Type B pancreatic cell (in vitro differentiated cells): ENCODE results near the gene SMAD3. TPM values are rescaled to one million over a fixed set of nuclear protein-coding genes. Genes with fewer than 3 reads are reported as not detected.

Experiments
- DNase-seq: peaks from one replicate; pipeline ENCODE4 v3.0.0; 2021; ENCODE audit warnings: mixed read lengths; ENCODE audit not compliant: unreplicated experiment; ENCODE audit errors: extremely low spot score
- H3K27ac Mint-ChIP-seq: 2 replicates; pipeline ENCODE4 v1.8.0; 2021; ENCODE audit warnings: mild to moderate bottlenecking, mixed read lengths
- H3K27me3 Mint-ChIP-seq: 2 replicates; pipeline ENCODE4 v1.8.0; 2021; ENCODE audit warnings: mixed read lengths
- H3K36me3 Mint-ChIP-seq: 2 replicates; pipeline ENCODE4 v1.8.0; 2021; ENCODE audit warnings: mixed read lengths
- H3K4me1 Mint-ChIP-seq: one replicate; pipeline ENCODE4 v1.8.0; 2021; ENCODE audit warnings: mixed read lengths; ENCODE audit not compliant: unreplicated experiment
- H3K4me3 Mint-ChIP-seq: 2 replicates; pipeline ENCODE4 v1.8.0; 2021; ENCODE audit warnings: mild to moderate bottlenecking, mixed read lengths
- H3K9me3 Mint-ChIP-seq: 2 replicates; pipeline ENCODE4 v1.8.0; 2021; ENCODE audit warnings: mixed read lengths
- total RNA-seq: library from RNA; stranded (reverse); gene quantifications from 2 replicates; pipeline ENCODE4 v1.2.1, GENCODE V29; 2021; ENCODE audit warnings: low replicate concordance
- TF ChIP-seq, protein P1 (sequence below): fragments of 200-600 bp; sonication (generic); conservative IDR thresholded peaks from 2 replicates; pipeline ENCODE4 v1.5.0; 2021; ENCODE audit warnings: antibody characterized with exemption, mild to moderate bottlenecking

The SMAD3 gene
- total RNA-seq, 1 donor from 2014 or later = 52.0 TPM

DNA sequence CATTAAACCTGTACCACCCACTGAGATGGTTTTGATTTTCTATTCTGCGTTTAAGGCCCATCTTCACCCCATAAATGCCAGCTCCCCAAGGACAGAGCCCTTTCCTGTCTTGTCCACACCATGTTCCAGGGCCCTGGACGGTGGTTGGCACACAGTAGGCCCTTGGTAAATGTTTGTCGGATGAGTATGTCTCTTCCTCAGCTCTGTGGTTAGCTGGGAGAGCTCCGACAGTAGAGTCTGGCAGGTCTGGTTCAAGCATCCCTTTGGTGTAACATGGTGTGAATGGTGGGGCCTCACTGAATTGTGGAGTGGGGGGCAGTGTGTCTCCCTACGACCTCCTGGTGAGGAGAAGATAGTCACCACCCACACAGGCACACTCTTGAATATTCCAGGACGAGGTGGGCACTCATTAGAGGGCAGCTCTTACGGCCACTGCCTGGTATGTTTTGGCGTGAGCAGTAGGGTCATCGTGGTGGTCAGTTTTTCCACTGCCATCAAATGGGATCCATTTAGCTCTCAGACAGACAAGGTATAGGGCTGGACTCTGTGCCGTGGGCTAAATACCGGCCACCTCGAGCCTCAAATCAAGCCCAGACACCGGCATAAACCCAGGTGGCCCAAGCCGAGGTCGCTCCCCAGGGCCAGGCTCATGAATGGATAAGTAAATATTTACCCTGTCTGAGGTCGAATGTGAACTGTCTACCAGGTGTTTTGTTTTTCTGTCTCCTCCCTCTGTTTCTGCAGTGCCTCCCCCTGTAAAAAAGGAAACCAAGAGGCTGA is 61.3 kb downstream of the SMAD3 start:
- Mint-ChIP-seq H3K9me3 (no peaks in the 10 kb centered on the region), H3K4me3 (peak overlapping the region; percentile 8), H3K27ac (peak overlapping the region; percentile 52), H3K36me3 (peaks cover 19% of the 10 kb centered on the region), H3K27me3 (no peaks in the 10 kb centered on the region), H3K4me1 (peaks cover 54% of the 10 kb centered on the region)
- no peak for DNase-seq
- TF ChIP-seq, protein P1, sequence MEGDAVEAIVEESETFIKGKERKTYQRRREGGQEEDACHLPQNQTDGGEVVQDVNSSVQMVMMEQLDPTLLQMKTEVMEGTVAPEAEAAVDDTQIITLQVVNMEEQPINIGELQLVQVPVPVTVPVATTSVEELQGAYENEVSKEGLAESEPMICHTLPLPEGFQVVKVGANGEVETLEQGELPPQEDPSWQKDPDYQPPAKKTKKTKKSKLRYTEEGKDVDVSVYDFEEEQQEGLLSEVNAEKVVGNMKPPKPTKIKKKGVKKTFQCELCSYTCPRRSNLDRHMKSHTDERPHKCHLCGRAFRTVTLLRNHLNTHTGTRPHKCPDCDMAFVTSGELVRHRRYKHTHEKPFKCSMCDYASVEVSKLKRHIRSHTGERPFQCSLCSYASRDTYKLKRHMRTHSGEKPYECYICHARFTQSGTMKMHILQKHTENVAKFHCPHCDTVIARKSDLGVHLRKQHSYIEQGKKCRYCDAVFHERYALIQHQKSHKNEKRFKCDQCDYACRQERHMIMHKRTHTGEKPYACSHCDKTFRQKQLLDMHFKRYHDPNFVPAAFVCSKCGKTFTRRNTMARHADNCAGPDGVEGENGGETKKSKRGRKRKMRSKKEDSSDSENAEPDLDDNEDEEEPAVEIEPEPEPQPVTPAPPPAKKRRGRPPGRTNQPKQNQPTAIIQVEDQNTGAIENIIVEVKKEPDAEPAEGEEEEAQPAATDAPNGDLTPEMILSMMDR = no peak

DNA sequence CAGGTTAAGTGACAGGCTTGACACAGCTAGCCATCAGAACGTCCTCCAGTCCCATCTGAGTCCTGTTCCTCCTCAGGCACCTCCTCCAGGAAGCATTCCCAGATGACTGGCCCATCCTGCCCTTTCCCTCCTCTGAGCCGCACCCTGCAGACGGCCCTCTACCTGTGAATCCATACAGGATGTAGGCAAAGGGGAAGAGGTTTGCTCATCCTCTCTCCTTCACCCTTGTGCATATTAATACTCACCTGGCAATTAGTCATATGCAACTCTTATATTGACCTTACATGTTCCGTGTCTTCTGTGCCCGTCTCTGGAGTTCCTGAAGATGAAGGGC is 61.9 kb downstream of the SMAD3 start:
- H3K4me1 Mint-ChIP-seq = peaks cover 49% of the 10 kb centered on the region

DNA sequence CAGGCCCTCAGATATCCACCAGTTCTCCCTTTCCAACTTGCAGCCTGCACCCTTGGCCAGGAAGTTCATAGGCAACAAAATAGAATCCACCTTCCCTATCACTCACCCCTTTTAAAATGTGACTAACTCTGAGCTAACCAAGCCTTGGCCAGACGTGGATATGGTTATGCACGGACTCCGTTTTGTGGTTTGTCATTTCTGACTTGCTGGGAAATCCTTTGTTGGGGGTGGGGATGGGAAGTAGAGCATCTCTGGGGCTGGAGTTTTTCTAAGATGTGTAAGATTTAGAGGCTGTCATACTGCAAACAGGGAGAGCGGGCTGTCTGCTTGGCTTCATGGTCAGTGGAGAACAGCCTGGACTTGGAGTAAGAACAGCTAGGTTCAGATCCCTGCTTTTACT is 62.6 kb downstream of the SMAD3 start:
- DNase-seq = no peak
- Mint-ChIP-seq H3K27me3 (no peaks in the 10 kb centered on the region), H3K4me3 (no peak overlapping the region), H3K36me3 (peaks cover 19% of the 10 kb centered on the region), H3K27ac (no peak overlapping the region), H3K4me1 (peaks cover 52% of the 10 kb centered on the region), H3K9me3 (no peaks in the 10 kb centered on the region)
- TF ChIP-seq, protein P1 = no peak

More for the DNA sequence above, 61.9 kb downstream of the SMAD3 start:
- Mint-ChIP-seq H3K36me3 (peaks cover 19% of the 10 kb centered on the region), H3K27ac (peak overlapping the region; percentile 52), H3K27me3 (no peaks in the 10 kb centered on the region), H3K9me3 (no peaks in the 10 kb centered on the region), H3K4me3 (peak overlapping the region; percentile 8)
- no peak for DNase-seq
- TF ChIP-seq, protein P1 = no peak

DNA sequence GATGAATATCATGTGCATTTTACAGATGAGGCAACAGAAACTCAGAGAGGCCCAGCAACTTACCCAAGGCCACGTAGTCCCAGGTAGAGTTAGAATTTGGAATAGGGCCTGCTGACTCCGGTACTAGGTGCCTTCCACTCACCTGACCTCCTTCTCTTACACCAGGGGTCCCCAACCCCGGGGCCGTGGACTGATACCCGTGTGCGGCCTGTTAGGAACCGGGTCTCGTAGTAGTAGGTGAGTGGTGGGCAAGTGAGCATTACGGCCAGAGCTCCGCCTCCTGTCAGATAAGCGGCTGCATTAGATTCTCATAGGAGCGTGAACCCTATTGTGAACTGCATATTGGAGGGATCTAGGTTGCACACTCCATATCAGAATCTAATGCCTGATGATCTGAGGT is 64.8 kb downstream of the SMAD3 start:
- Mint-ChIP-seq H3K4me1 (peaks cover 61% of the 10 kb centered on the region), H3K36me3 (peaks cover 19% of the 10 kb centered on the region), H3K9me3 (no peaks in the 10 kb centered on the region), H3K27ac (no peak overlapping the region), H3K4me3 (no peak overlapping the region), H3K27me3 (no peaks in the 10 kb centered on the region)
- no peak for DNase-seq
- TF ChIP-seq, protein P1 = no peak

DNA sequence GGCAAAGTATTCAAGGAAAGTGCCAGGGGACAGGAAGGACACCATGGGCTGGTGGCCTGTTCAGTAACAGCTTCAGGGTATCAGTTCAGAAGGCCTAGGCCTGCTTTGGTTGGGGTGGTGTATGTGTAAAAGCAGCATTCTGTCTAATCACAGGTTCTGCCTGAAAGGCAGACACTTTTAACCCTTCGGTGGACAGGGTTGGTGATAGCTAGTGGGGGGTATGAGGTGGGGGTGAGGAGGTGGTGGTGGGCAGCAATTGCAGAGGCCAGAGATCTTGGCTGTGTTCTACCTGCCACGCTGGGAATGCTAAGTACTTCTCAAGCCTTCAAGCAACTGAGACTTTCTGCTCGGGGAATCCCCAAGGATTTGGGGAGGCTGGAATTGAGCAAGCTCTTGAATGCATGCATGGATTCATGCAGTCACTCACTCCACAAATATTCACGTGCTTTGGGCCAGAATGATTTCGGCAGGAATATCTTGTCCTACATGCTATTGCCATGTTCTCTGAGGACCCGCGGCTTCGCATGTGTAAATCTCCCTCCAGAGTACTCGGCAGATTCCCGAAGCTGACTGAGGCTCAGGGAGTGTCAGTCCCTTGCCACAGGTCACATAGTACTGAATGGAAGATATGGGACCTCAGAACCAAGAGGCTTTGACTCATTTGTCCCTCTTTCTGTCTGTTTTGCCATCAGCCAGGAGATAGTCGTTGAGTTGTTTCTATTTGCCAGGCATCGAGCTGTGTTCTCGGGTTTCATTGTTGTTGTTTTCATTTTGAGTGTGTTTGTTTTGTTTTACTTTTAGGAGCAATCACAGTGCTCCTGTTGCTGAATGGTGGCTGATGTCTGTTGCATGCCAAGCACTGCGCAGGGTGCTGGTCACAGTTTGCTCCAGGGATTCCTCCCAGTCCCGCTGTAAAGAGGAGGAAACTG is 65.5 kb downstream of the SMAD3 start:
- DNase-seq = no peak
- no peaks in the 10 kb centered on the region for H3K27me3 Mint-ChIP-seq
- TF ChIP-seq, protein P1 = no peak
- H3K36me3 Mint-ChIP-seq = peaks cover 19% of the 10 kb centered on the region
- peaks cover 60% of the 10 kb centered on the region for H3K4me1 Mint-ChIP-seq
- H3K4me3 Mint-ChIP-seq = no peak overlapping the region
- H3K27ac Mint-ChIP-seq = no peak overlapping the region
- no peaks in the 10 kb centered on the region for H3K9me3 Mint-ChIP-seq
